Testis (tissue), 2 donors: ENCODE data around the gene MAP1B.

ENCODE experiments used
- POLR2A ChIP-seq: fragments of 450-650 bp; IDR thresholded peaks from one replicate; pipeline ENCODE4 v1.6.1; 2017; ENCODE audit warnings: antibody characterized with exemption, mild to moderate bottlenecking, moderate library complexity
- TF ChIP-seq, protein P1 (sequence below), 3 experiments: fragments of 450-650 bp in 2 of 3; fragments of 200-600 bp in 1 of 3; sonication (generic) in 1 of 3; IDR thresholded peaks; one replicate each; pipeline ENCODE4 v1.5.1; 2016 to 2019; ENCODE audit warnings: antibody characterized with exemption in 3 of 3, mild to moderate bottlenecking in 2 of 3, moderate library complexity in 1 of 3

DNA sequence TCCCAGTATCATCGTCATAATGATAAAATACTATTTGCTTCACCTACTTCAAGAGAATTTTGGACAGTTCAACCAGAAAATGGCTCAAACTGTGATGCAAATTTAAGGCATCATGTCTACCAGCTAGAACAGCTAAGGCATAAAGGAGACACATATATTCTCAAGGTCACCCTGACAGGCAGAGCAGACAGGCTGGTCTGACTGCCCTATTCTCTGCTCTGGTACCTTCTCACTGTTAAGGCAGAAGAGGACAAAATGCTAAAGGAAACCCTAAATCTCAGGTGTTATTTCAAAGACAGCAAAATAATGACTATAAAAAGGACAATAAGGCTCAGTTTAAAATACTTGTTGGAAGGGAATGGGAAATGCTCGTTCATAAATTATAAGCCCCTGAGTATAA lies 125.6 kb downstream of the MAP1B start:
- TF ChIP-seq, protein P1, sequence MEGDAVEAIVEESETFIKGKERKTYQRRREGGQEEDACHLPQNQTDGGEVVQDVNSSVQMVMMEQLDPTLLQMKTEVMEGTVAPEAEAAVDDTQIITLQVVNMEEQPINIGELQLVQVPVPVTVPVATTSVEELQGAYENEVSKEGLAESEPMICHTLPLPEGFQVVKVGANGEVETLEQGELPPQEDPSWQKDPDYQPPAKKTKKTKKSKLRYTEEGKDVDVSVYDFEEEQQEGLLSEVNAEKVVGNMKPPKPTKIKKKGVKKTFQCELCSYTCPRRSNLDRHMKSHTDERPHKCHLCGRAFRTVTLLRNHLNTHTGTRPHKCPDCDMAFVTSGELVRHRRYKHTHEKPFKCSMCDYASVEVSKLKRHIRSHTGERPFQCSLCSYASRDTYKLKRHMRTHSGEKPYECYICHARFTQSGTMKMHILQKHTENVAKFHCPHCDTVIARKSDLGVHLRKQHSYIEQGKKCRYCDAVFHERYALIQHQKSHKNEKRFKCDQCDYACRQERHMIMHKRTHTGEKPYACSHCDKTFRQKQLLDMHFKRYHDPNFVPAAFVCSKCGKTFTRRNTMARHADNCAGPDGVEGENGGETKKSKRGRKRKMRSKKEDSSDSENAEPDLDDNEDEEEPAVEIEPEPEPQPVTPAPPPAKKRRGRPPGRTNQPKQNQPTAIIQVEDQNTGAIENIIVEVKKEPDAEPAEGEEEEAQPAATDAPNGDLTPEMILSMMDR (IDR thresholded peaks at IDR 0.05): no peak
- no peak for TF ChIP-seq POLR2A
